Upper lobe of left lung (tissue), 4 donors: Measurements from ENCODE around the gene SIK3.

Source experiments
- CTCF ChIP-seq, 6 experiments: fragments of 450-650 bp in 4 of 6; fragments of 200-600 bp in 2 of 6; sonication (generic) in 2 of 6; IDR thresholded peaks; one replicate each; pipeline ENCODE4 v1.5.1; 2016 to 2019; ENCODE audit warnings: antibody characterized with exemption in 6 of 6
- EP300 ChIP-seq, 4 donors: sonication (generic); formaldehyde crosslinking; IDR thresholded peaks; one replicate each; pipeline ENCODE4 v1.5.1; 2017; ENCODE audit warnings: antibody characterized with exemption in 4 of 4, control low read depth in 2 of 4
- POLR2A ChIP-seq, 4 donors: fragments of 450-650 bp; IDR thresholded peaks; one replicate each; pipeline ENCODE4 v1.5.1; 2016 to 2017; ENCODE audit warnings: antibody characterized with exemption in 4 of 4, mild to moderate bottlenecking in 2 of 4

- TF ChIP-seq EP300 (IDR thresholded peaks at IDR 0.05): no peak
- no peak for TF ChIP-seq POLR2A (IDR thresholded peaks at IDR 0.05)
- no peak for TF ChIP-seq CTCF (IDR thresholded peaks at IDR 0.05)
These were observed 164.3 kb downstream of the SIK3 start for GRCh38 chr11:116933961-116934360.
